8988T (cell line): ENCODE results near the gene HELQ.
"Not testable (repeated sequence)": the region's sequence is repeated elsewhere in the genome, so short reads cannot be mapped to it uniquely, and the experiment has no call there.

Source experiments
- DNase-seq: peaks from one replicate; pipeline ENCODE4 v3.0.0; 2011

Gene HELQ, protein sequence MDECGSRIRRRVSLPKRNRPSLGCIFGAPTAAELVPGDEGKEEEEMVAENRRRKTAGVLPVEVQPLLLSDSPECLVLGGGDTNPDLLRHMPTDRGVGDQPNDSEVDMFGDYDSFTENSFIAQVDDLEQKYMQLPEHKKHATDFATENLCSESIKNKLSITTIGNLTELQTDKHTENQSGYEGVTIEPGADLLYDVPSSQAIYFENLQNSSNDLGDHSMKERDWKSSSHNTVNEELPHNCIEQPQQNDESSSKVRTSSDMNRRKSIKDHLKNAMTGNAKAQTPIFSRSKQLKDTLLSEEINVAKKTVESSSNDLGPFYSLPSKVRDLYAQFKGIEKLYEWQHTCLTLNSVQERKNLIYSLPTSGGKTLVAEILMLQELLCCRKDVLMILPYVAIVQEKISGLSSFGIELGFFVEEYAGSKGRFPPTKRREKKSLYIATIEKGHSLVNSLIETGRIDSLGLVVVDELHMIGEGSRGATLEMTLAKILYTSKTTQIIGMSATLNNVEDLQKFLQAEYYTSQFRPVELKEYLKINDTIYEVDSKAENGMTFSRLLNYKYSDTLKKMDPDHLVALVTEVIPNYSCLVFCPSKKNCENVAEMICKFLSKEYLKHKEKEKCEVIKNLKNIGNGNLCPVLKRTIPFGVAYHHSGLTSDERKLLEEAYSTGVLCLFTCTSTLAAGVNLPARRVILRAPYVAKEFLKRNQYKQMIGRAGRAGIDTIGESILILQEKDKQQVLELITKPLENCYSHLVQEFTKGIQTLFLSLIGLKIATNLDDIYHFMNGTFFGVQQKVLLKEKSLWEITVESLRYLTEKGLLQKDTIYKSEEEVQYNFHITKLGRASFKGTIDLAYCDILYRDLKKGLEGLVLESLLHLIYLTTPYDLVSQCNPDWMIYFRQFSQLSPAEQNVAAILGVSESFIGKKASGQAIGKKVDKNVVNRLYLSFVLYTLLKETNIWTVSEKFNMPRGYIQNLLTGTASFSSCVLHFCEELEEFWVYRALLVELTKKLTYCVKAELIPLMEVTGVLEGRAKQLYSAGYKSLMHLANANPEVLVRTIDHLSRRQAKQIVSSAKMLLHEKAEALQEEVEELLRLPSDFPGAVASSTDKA

DNA sequence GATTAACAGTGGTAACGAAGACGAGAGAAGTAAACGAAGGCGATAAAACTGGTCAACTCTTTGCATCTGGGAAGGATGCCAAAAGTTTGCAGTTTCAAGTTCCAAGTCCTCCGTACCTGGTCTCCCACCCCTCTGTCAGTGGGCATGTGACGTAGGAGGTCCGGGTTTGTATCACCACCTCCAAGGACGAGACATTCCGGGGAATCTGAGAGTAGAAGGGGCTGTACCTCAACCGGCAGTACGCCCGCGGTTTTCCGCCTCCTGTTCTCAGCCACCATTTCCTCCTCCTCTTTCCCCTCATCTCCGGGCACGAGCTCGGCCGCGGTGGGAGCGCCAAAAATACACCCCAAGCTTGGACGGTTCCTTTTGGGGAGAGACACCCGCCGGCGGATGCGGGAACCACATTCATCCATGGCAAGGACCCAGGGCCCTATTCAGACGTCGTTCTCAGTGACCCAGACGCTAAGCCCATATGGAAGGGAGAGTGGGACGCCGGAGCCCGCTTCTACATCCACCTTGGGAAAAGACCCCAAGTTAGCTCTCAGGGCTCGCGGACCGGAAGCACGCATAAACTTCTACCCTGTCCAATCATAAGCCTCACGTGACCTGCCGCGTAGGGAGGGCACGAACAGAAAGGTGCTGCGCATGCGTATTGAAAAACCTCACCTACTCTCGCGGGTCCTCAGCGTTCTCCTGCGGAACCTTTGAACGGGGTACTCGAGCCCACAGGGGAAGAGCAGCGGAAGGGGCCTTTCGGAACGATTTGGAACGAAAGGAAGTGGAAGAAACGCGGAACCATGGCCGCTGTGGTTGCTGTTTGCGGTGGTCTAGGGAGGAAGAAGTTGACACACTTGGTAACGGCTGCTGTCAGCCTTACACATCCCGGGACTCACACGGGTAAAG is at the start of gene HELQ, which contains the start of gene MRPS18C:
TSS of gene HELQ (minus strand) at position 543 of the 903 bp plus-strand sequence. CDS start at position 413, 130 bp downstream.
TSS of gene MRPS18C (plus strand) at position 778 of the 903 bp plus-strand sequence. CDS start at position 798, 20 bp downstream.
- DNase-seq, result peak; percentile 49

DNA sequence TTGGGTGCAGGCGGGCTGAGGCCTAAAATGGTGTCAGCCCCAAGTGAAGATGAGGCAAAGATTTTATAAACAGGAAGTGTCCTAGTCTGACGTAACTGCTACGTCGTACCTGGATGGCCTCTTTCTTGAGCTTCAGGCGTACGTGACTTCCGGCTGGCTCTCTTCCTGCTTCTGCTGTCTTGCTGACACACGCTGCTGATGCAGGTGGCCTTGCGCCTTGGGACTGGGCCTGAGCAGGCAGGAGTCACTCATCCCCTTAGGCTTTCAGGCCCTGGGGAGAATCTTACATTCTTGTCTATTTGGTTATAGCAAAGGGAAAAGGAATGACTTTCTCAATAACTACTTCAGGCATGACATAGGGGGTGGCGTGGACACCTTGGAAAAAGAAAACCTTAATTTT is 49.4 kb upstream of the HELQ start:
- no peak for DNase-seq

- no peak for DNase-seq
Measured at GRCh38 chr4:83504503-83504902, 48.9 kb upstream of the HELQ start.

DNA sequence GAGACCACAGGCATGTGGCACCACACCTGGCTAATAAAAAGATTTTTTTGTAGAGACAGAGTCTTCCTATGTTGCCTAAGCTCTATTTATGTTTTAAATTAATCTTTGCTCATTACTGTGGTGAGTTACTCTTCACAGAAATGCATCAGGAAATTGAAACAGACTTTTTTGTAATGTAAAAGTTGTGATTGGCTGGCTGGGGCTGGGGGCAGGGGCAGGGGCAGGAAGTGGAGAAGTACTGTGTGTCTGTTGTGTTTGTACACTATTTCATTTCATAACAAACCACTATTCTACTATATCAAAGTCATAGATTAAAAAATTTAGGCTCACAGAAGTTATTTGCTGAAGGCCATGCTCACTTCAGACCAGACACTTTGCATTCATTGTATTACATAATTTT is 48.4 kb upstream of the HELQ start:
- no peak for DNase-seq

DNA sequence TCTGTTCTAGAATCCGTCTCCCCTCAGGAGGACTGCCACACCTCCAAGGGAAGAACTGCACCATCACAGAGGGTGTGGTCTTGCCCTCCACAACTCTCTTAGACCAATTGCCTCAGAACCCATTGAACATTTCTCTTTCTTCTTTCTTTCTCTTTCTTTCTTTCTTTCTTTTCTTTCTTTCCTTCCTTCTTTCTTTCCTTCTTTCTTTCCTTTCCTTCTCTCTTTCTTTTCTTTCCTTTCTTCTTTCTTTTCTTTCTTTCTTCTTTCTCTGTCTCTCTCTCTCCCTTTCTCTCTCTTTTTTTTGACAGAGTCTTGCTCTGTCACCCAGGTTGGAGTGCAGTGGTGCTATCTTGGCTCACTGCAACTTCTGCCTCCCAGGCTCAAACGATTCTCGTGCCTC is 46.0 kb upstream of the HELQ start:
- DNase-seq, result not testable (repeated sequence)

GRCh38 chr4:83498187-83498586 is 42.6 kb upstream of the HELQ start:
- no peak for DNase-seq

DNA sequence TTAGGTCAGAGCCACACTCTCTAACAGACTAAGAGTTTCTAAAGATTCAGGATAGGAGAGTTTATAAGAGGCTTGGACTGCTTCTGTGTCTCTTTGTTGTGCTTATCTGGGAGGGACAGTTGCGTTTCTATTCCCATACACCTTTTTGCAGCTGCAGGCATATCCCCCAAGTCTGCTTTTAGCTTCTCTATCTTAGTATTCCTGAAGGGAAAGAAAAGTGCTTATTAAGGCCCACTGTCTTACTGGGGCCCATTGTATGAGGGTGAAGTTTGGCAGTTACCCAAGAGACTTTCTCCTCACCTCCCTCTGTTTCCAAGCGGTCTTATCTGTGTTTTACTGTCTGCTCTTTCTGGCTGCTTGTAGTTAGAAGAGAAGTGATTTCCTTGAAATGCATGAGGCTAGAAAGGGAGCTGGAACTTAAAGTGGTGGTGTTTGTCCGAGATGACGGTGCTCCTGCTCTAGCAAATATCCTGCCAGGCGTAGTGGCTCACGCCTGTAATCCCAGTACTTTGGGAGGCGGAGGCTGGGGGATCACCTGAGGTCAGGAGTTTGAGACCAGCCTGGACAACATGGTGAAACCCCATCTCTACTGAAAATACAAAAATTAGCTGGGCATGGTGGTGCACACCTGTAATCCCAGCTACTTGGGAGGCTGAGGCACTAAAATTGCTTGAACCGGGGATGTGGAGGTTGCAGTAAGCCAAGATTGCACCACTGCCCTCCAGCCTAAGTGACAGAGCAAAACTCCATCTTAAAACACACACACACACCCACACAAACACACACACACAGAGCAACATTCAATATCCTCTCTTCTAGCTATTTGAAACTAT is 40.7 kb upstream of the HELQ start:
- not testable (repeated sequence) for DNase-seq

DNA sequence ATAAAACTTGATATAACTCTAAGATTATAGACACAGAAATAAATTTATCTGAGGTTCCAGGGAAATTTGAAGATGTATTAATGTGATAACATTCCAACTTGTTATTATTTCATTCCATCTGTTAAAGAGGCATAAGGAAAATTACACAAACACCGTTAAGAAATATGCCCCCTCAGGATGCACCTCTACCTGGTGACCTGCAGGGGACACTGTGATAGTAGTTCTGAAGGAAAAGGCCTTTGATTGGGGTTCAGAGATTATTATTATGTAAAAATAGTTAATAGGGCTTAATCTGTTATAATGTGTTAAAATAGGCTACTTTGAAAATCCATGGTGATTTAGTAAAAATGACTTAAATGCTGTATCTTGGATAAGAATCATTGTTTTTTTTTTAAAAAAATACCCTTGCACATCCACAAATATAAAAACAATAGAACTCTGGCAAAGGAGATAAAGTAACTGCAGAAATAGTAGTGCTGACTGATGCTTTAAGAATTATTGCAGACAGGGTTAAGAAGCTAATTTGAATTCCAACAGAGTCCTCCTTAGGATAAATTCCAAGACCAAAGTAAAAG is 35.3 kb upstream of the HELQ start:
- no peak for DNase-seq

GRCh38 chr4:83489711-83490326 is 34.2 kb upstream of the HELQ start:
- DNase-seq, result no peak

- DNase-seq, result no peak
Measured at GRCh38 chr4:83486457-83487129, 31.0 kb upstream of the HELQ start.

- DNase-seq, result peak; percentile 68
Measured at GRCh38 chr4:83484500-83485461, 29.2 kb upstream of the HELQ start, which contains the start of gene ABRAXAS1. Gene ABRAXAS1 (minus strand): TSS chr4:83485100. CDS start chr4:83485072, 28 bp downstream.

GRCh38 chr4:83473966-83474365 is 18.3 kb upstream of the HELQ start:
- no peak for DNase-seq

DNA sequence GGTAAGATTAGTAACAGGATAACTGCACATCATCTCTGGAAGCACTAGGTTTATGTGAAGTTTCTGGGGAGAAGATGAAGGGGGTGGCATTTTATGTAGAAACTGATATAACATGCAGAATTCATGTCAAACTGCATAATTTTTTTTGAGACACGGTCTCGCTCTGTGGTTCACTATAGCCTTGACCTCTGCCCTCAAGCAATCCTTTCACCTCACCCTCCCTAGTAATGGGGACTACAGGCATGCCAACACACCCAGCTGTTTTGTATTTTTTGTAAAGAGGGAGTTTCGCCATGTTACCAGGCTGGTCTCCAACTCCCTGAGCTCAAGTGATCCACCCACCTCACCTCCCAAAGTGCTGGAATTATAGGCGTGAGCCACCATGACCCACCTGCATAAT is 17.8 kb upstream of the HELQ start:
- DNase-seq, result no peak

DNA sequence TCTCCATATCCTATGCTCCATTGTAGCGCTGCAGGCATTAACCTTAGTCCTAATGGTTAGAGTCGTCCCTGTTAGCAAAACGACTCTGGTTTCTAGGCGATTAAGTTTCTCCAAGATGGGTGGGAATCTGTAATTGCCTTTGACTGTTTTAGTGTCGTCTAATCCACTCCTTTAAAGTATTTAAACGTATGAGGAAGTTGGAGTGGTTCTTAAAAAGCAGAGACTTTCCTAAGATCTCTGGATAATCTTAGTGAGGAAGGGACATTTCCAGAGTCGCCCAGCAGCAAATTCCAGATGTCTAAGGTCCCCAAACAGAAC is 520 bp upstream of the HELQ start:
- no peak for DNase-seq

DNA sequence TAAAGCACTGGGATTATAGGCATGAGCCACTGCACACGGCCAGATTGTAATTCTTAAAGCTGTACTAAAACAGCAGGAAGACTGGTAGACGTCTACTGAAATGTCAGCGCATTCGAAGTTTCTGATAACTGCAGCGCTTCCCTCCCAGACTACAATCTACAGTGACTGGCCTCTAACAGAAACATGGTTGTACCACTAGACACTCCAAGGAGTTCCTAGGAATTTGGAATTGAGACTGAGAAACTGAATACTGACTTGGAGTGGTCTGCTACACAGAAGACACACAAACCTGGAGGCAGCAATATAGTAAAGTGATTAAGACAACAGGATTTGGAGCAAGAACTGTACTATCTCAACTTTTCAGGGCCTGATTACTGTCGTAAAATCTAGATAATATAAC is 937 bp downstream of the HELQ start:
- no peak for DNase-seq

DNA sequence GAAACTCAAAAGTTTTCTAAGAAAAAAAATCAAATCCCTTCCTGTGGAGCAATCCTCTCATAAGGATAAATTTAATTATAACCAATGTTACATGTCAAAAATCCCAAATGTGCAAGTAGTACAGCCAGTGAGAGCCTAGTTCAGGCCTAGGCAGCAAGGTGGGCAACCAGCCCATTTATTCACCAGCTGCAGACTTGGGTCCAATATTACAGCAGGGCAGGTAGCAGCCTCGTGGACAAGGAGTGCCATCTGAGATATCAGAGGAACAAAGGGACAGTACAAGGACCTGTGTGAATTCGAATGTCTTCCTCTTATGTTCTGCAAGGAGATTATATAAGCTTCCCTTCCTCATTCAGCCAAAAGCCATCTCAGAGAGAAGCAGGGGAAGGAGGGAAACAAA is 6.6 kb downstream of the HELQ start:
- no peak for DNase-seq

DNA sequence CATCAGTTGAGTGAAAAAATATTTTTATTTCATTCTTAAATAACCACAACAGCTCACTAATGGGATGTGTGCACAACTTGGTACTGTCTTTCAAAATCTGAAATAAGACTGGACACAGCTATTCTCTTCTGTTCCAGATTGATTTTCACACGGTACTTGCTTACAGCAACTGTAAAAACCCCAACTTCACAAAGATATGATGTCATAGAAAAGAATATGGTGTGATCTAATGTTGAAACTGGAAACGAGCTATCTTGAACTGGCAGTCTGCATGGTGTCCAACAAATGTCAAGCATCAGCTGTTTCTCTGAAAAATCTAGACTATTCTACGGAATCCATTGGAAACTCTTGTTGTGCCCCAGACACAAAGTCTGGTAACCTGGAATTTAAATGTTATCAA is 14.7 kb downstream of the HELQ start:
- no peak for DNase-seq

DNA sequence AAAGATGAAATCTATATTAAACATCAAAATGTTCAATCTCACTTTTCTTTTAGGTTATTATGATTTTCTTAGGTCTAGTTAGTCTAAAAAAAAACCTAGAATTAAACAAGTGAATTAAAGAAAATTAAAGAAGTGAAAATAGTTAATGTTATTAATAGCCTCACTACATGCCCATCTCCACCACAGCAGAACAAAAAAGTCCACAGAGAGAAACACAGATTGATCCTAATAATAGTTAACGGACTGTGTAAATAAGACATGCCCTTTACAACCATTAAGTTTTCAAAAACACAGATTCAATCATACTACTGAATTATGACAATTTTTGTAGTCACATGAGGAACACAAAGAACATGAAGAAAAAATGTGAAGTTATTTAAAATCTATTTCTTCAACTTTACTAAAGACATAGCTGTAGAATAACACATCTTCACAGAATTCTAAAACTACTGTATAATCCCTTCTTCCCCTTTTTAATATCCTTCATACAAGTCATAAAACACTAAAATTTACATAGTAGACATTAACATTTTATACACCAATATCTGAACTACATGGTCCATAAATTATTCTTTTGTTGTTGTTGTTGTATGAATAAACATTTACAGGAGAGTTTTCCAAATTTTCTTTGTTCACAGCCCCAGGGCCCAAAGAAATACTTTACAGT is 15.3 kb downstream of the HELQ start:
- DNase-seq, result no peak
